ENCODE measurements around the gene MYO5A.
A peak's percentile ranks its signal among the peaks of the same experiment; 100 is the strongest.

MYO5A gene

DNA sequence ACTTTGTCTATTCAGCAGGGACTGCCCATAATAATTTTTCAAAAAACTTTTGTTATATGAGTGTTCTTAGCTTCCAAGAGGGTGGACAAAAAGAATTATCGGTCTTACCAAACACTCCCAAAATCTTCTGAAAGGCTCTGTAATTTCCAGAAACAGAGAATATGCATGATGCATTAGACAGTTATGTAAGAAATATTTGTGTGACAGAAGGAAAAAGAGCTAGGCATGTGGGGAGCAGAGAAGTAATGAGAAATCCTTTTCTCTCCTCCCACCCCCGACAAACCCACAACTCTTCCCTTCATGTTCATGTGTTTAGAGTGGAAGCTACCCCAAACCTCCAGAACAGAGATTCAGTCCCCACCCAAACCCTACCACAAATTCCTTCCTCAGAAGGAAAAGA, 86.8 kb downstream of the MYO5A start:
- CTCF ChIA-PET = interaction anchor here (0.7 kb wide), 1 partner anchor 26 kb away, joined by 4 read pairs; no protein-coding TSS in a partner anchor
- Histone ChIP-seq H3K36me3 (ENCODE audit: control insufficient read depth in 2 of 2, insufficient read depth in 1 of 2, low read length in 2 of 2) (no peaks in the 10 kb centered on the region), H3K9me3 (ENCODE audit: control insufficient read depth, insufficient read depth, low read depth, low read length) (no peaks in the 10 kb centered on the region), H3K27ac (ENCODE audit: extremely low read depth, low read depth, low read length) (no peak overlapping the region), H3K4me1 (ENCODE audit: control insufficient read depth, insufficient read depth, low read length) (no peaks in the 10 kb centered on the region; the same call in 1 of the 2 replicates), H3K4me3 (ENCODE audit: low read depth, low read length) (no peak overlapping the region)
- no peak for TF ChIP-seq HOXA7 (CRISPR knock-in tag; IDR thresholded peaks at IDR 0.05; ENCODE audit: borderline replicate concordance)
- TF ChIP-seq ZNF335 (tag by site-specific recombination; conservative IDR thresholded peaks at IDR 0.05) = no peak
- TF ChIP-seq ZNF548 (tag by site-specific recombination; IDR thresholded peaks at IDR 0.05) = no peak
- no peak for TF ChIP-seq ZNF501 (tag by site-specific recombination; IDR thresholded peaks at IDR 0.05)
- TF ChIP-seq, protein P1, sequence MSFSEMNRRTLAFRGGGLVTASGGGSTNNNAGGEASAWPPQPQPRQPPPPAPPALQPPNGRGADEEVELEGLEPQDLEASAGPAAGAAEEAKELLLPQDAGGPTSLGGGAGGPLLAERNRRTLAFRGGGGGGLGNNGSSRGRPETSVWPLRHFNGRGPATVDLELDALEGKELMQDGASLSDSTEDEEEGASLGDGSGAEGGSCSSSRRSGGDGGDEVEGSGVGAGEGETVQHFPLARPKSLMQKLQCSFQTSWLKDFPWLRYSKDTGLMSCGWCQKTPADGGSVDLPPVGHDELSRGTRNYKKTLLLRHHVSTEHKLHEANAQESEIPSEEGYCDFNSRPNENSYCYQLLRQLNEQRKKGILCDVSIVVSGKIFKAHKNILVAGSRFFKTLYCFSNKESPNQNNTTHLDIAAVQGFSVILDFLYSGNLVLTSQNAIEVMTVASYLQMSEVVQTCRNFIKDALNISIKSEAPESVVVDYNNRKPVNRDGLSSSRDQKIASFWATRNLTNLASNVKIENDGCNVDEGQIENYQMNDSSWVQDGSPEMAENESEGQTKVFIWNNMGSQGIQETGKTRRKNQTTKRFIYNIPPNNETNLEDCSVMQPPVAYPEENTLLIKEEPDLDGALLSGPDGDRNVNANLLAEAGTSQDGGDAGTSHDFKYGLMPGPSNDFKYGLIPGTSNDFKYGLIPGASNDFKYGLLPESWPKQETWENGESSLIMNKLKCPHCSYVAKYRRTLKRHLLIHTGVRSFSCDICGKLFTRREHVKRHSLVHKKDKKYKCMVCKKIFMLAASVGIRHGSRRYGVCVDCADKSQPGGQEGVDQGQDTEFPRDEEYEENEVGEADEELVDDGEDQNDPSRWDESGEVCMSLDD (tag by site-specific recombination; IDR thresholded peaks at IDR 0.05) = no peak
- TF ChIP-seq BCL11A (tag by site-specific recombination; IDR thresholded peaks at IDR 0.05; ENCODE audit: low read depth) = no peak
- TF ChIP-seq ZSCAN16 (tag by site-specific recombination; IDR thresholded peaks at IDR 0.05) = no peak
- no peak for TF ChIP-seq RBAK (tag by site-specific recombination; IDR thresholded peaks at IDR 0.05)
- TF ChIP-seq ZNF132 (tag by site-specific recombination; IDR thresholded peaks at IDR 0.05; ENCODE audit: borderline replicate concordance) = no peak
- TF ChIP-seq ZNF169 (tag by site-specific recombination; IDR thresholded peaks at IDR 0.05) = no peak
- TF ChIP-seq FEZF1 (tag by site-specific recombination; IDR thresholded peaks at IDR 0.05) = no peak
- no peak for TF ChIP-seq ZNF701 (tag by site-specific recombination; IDR thresholded peaks at IDR 0.05)
- TF ChIP-seq, protein P2, sequence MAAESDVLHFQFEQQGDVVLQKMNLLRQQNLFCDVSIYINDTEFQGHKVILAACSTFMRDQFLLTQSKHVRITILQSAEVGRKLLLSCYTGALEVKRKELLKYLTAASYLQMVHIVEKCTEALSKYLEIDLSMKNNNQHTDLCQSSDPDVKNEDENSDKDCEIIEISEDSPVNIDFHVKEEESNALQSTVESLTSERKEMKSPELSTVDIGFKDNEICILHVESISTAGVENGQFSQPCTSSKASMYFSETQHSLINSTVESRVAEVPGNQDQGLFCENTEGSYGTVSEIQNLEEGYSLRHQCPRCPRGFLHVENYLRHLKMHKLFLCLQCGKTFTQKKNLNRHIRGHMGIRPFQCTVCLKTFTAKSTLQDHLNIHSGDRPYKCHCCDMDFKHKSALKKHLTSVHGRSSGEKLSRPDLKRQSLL (tag by site-specific recombination; IDR thresholded peaks at IDR 0.05) = no peak
- POLR2A ChIA-PET = no interaction called here

DNA sequence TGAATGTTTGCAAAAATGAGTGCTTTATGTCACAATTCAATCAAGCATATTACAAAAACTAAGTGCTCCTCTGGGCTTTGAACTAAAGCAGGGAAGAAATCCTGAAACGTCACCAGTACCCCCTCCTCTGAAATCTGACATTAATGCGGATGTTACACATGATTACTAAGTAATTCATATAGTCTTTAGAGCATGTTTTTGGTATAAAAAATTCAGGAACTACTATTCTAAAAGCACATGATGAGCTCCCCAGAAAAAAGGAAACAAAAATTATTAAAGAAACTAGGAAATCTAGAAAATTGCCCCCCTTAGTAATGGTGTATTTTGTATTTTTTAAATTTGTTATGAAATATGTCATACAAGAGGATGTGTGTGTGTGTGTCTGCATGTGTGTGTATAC, 87.7 kb downstream of the MYO5A start:
- H3K27ac ChIP-seq (ENCODE audit: extremely low read depth, low read depth, low read length) = no peak overlapping the region
- TF ChIP-seq, protein P3, sequence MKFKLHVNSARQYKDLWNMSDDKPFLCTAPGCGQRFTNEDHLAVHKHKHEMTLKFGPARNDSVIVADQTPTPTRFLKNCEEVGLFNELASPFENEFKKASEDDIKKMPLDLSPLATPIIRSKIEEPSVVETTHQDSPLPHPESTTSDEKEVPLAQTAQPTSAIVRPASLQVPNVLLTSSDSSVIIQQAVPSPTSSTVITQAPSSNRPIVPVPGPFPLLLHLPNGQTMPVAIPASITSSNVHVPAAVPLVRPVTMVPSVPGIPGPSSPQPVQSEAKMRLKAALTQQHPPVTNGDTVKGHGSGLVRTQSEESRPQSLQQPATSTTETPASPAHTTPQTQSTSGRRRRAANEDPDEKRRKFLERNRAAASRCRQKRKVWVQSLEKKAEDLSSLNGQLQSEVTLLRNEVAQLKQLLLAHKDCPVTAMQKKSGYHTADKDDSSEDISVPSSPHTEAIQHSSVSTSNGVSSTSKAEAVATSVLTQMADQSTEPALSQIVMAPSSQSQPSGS (tag by site-specific recombination; IDR thresholded peaks at IDR 0.05; ENCODE audit: low read depth) = 0 out of 2 replicates have a peak, but pooled peaks have one; percentile 20
- no peak for TF ChIP-seq ZNF433 (tag by site-specific recombination; IDR thresholded peaks at IDR 0.05; ENCODE audit: low read depth)
- no peaks in the 10 kb centered on the region; the same call in 1 of the 2 replicates for H3K4me1 ChIP-seq (ENCODE audit: control insufficient read depth, insufficient read depth, low read length)
- ChIA-PET CTCF (interaction anchor here (0.6 kb wide), 1 partner anchor 67 kb away, joined by 6 read pairs; no protein-coding TSS in a partner anchor), POLR2A (no interaction called here)
- no peaks in the 10 kb centered on the region for H3K36me3 ChIP-seq (ENCODE audit: control insufficient read depth in 2 of 2, insufficient read depth in 1 of 2, low read length in 2 of 2)
- H3K4me3 ChIP-seq (ENCODE audit: low read depth, low read length) = no peak overlapping the region
- H3K9me3 ChIP-seq (ENCODE audit: control insufficient read depth, insufficient read depth, low read depth, low read length) = no peaks in the 10 kb centered on the region

DNA sequence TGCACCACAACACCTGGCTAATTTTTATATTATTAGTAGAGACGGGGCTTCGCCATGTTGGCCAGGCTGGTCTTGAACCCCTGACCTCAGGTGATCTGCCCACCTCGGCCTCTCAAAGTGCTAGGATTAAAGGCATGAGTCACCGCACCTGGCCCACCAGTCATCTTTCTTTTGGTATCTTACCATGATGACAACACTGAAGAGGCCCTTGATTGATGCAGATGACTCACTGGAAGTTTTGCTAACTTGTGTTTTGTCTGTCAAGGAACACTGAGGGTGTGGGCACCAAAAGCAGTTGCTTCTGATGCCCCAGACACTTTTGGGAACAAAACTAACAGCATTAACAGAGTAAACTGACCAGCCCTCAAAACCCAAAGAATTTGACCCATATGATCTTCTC, 88.3 kb downstream of the MYO5A start:
- no peaks in the 10 kb centered on the region for H3K36me3 ChIP-seq (ENCODE audit: control insufficient read depth in 2 of 2, insufficient read depth in 1 of 2, low read length in 2 of 2)
- CTCF ChIA-PET = interaction anchor here (0.6 kb wide), 1 partner anchor 67 kb away, joined by 6 read pairs; no protein-coding TSS in a partner anchor
- POLR2A ChIA-PET = no interaction called here
- H3K4me3 ChIP-seq (ENCODE audit: low read depth, low read length) = no peak overlapping the region
- H3K9me3 ChIP-seq (ENCODE audit: control insufficient read depth, insufficient read depth, low read depth, low read length) = no peaks in the 10 kb centered on the region
- H3K27ac ChIP-seq (ENCODE audit: extremely low read depth, low read depth, low read length) = no peak overlapping the region
- H3K4me1 ChIP-seq (ENCODE audit: control insufficient read depth, insufficient read depth, low read length) = no peaks in the 10 kb centered on the region; the same call in 1 of the 2 replicates
- TF ChIP-seq ZNF354C (tag by site-specific recombination; IDR thresholded peaks at IDR 0.05; ENCODE audit: borderline replicate concordance, low read depth) (no peak), KLF8 (tag by site-specific recombination; IDR thresholded peaks at IDR 0.05) (peak; percentile 45; the same call in 1 of the 2 replicates), OSR2 (tag by site-specific recombination; IDR thresholded peaks at IDR 0.05) (peak; percentile 45; the same call in 1 of the 2 replicates), TCF7L2 (IDR thresholded peaks at IDR 0.05; ENCODE audit: borderline replicate concordance, low read depth, low read length) (no peak), ZNF530 (tag by site-specific recombination; IDR thresholded peaks at IDR 0.05; ENCODE audit: low read depth) (no peak)
- TF ChIP-seq, protein P4, sequence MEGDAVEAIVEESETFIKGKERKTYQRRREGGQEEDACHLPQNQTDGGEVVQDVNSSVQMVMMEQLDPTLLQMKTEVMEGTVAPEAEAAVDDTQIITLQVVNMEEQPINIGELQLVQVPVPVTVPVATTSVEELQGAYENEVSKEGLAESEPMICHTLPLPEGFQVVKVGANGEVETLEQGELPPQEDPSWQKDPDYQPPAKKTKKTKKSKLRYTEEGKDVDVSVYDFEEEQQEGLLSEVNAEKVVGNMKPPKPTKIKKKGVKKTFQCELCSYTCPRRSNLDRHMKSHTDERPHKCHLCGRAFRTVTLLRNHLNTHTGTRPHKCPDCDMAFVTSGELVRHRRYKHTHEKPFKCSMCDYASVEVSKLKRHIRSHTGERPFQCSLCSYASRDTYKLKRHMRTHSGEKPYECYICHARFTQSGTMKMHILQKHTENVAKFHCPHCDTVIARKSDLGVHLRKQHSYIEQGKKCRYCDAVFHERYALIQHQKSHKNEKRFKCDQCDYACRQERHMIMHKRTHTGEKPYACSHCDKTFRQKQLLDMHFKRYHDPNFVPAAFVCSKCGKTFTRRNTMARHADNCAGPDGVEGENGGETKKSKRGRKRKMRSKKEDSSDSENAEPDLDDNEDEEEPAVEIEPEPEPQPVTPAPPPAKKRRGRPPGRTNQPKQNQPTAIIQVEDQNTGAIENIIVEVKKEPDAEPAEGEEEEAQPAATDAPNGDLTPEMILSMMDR (tag by site-specific recombination; IDR thresholded peaks at IDR 0.05) = no peak
- TF ChIP-seq, protein P5, sequence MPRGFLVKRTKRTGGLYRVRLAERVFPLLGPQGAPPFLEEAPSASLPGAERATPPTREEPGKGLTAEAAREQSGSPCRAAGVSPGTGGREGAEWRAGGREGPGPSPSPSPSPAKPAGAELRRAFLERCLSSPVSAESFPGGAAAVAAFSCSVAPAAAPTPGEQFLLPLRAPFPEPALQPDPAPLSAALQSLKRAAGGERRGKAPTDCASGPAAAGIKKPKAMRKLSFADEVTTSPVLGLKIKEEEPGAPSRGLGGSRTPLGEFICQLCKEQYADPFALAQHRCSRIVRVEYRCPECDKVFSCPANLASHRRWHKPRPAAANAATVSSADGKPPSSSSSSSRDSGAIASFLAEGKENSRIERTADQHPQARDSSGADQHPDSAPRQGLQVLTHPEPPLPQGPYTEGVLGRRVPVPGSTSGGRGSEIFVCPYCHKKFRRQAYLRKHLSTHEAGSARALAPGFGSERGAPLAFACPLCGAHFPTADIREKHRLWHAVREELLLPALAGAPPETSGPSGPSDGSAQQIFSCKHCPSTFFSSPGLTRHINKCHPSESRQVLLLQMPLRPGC (tag by site-specific recombination; IDR thresholded peaks at IDR 0.05) = 0 out of 2 replicates have a peak, but pooled peaks have one; percentile 17

All from HEK293 (cell line).